Osteocyte (in vitro differentiated cells): ENCODE data around the gene SCN2A. TPM values are rescaled to one million over a fixed set of nuclear protein-coding genes. Genes with fewer than 3 reads are reported as not detected.

Experiments used
- DNase-seq: peaks from one replicate; pipeline ENCODE4 v3.0.0; 2021; ENCODE audit warnings: mixed read lengths; ENCODE audit not compliant: unreplicated experiment; ENCODE audit errors: extremely low spot score
- H3K27ac Mint-ChIP-seq: one replicate; pipeline ENCODE4 v1.8.0; 2021; ENCODE audit warnings: mild to moderate bottlenecking, mixed read lengths; ENCODE audit not compliant: unreplicated experiment
- H3K27me3 Mint-ChIP-seq: one replicate; pipeline ENCODE4 v1.8.0; 2021; ENCODE audit warnings: mixed read lengths; ENCODE audit not compliant: unreplicated experiment
- H3K36me3 Mint-ChIP-seq: one replicate; pipeline ENCODE4 v1.8.0; 2021; ENCODE audit warnings: mixed read lengths; ENCODE audit not compliant: unreplicated experiment
- H3K4me1 Mint-ChIP-seq: one replicate; pipeline ENCODE4 v1.8.0; 2021; ENCODE audit warnings: mixed read lengths; ENCODE audit not compliant: unreplicated experiment
- H3K4me3 Mint-ChIP-seq: one replicate; pipeline ENCODE4 v1.8.0; 2021; ENCODE audit warnings: mild to moderate bottlenecking, moderate library complexity, mixed read lengths; ENCODE audit not compliant: unreplicated experiment
- H3K9me3 Mint-ChIP-seq: one replicate; pipeline ENCODE4 v1.8.0; 2021; ENCODE audit warnings: mixed read lengths; ENCODE audit not compliant: unreplicated experiment
- CTCF ChIP-seq: fragments of 200-600 bp; sonication (generic); IDR thresholded peaks from 2 replicates; pipeline ENCODE4 v1.5.0; 2021; ENCODE audit warnings: antibody characterized with exemption, mild to moderate bottlenecking, moderate library complexity
- total RNA-seq: library from RNA; stranded (reverse); gene quantifications from 2 replicates; pipeline ENCODE4 v1.2.1, GENCODE V29; 2021

SCN2A gene
- total RNA-seq, 1 donor from 2014 or later, result 0.24 TPM

GRCh38 chr2:165408186-165408585 lies 169.0 kb downstream of the SCN2A start:
- Mint-ChIP-seq H3K4me1 (peaks cover 13% of the 10 kb centered on the region), H3K27me3 (peaks cover 12% of the 10 kb centered on the region), H3K9me3 (no peaks in the 10 kb centered on the region), H3K36me3 (no peaks in the 10 kb centered on the region), H3K4me3 (no peak overlapping the region), H3K27ac (no peak overlapping the region)
- TF ChIP-seq CTCF, result no peak
- DNase-seq, result no peak

GRCh38 chr2:165410276-165410675 lies 171.1 kb downstream of the SCN2A start:
- Mint-ChIP-seq H3K4me3 (no peak overlapping the region), H3K36me3 (no peaks in the 10 kb centered on the region)

GRCh38 chr2:165414187-165414586 lies 175.0 kb downstream of the SCN2A start:
- Mint-ChIP-seq H3K4me1 (no peaks in the 10 kb centered on the region), H3K27ac (no peak overlapping the region), H3K4me3 (no peak overlapping the region), H3K36me3 (no peaks in the 10 kb centered on the region), H3K9me3 (peaks cover 13% of the 10 kb centered on the region), H3K27me3 (peaks cover 4% of the 10 kb centered on the region)
- DNase-seq, result no peak
- no peak for TF ChIP-seq CTCF

More at GRCh38 chr2:165410276-165410675, 171.1 kb downstream of the SCN2A start:
- peaks cover 10% of the 10 kb centered on the region for H3K4me1 Mint-ChIP-seq
- H3K27me3 Mint-ChIP-seq, result no peaks in the 10 kb centered on the region
- DNase-seq, result no peak
- H3K9me3 Mint-ChIP-seq, result no peaks in the 10 kb centered on the region
- TF ChIP-seq CTCF, result no peak
- H3K27ac Mint-ChIP-seq, result no peak overlapping the region

- H3K4me3 Mint-ChIP-seq, result no peak overlapping the region
- TF ChIP-seq CTCF, result no peak
- H3K4me1 Mint-ChIP-seq, result no peaks in the 10 kb centered on the region
- no peak overlapping the region for H3K27ac Mint-ChIP-seq
- peaks cover 13% of the 10 kb centered on the region for H3K9me3 Mint-ChIP-seq
- no peak for DNase-seq
- H3K27me3 Mint-ChIP-seq, result peaks cover 4% of the 10 kb centered on the region
- H3K36me3 Mint-ChIP-seq, result no peaks in the 10 kb centered on the region
Observed at GRCh38 chr2:165417009-165417408, 177.8 kb downstream of the SCN2A start.

GRCh38 chr2:165420231-165420630 lies 181.0 kb downstream of the SCN2A start:
- no peak for DNase-seq
- Mint-ChIP-seq H3K9me3 (peaks cover 17% of the 10 kb centered on the region), H3K27ac (no peak overlapping the region), H3K4me1 (no peaks in the 10 kb centered on the region), H3K4me3 (no peak overlapping the region), H3K36me3 (no peaks in the 10 kb centered on the region), H3K27me3 (peaks cover 4% of the 10 kb centered on the region)
- TF ChIP-seq CTCF, result no peak
